GM12864 (cell line): ENCODE data around the gene SYT1.
"Not testable (repeated sequence)": the region's sequence is repeated elsewhere in the genome, so short reads cannot be mapped to it uniquely, and the experiment has no call there.

Experiments
- DNase-seq: peaks from one replicate; pipeline ENCODE4 v3.0.0-alpha.2; 2011; ENCODE audit warnings: low read depth
- H3K4me3 ChIP-seq: 2 replicates; pipeline ENCODE4 v1.5.1; 2011; ENCODE audit warnings: mild to moderate bottlenecking, low read depth, low read length, control low read depth
- TF ChIP-seq, protein P1 (sequence below): IDR thresholded peaks from 2 replicates; pipeline ENCODE4 v1.5.1; 2011; ENCODE audit warnings: low read depth, mild to moderate bottlenecking, moderate library complexity, low read length, control low read depth, inconsistent platforms; ENCODE audit errors: missing control alignments

SYT1 gene

DNA sequence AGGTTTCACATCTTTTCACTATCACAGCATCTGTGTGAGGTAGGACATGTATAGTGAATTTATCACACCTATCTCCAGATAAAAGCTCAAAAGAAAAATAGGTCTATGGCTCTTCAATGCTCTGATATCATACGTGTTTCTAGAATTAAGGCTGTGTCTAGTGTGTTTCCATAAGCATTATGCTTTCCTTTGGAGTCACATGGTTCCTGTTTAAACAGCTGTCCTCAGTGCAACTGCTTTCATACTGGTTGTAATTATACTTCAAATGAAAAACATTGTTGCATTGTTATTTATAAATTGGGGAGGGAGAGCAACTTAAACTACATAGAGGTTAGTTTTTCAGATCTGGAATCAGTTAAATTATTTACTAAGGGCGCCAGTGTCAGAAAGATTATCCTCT lies 151.6 kb downstream of the SYT1 start:
- TF ChIP-seq, protein P1, sequence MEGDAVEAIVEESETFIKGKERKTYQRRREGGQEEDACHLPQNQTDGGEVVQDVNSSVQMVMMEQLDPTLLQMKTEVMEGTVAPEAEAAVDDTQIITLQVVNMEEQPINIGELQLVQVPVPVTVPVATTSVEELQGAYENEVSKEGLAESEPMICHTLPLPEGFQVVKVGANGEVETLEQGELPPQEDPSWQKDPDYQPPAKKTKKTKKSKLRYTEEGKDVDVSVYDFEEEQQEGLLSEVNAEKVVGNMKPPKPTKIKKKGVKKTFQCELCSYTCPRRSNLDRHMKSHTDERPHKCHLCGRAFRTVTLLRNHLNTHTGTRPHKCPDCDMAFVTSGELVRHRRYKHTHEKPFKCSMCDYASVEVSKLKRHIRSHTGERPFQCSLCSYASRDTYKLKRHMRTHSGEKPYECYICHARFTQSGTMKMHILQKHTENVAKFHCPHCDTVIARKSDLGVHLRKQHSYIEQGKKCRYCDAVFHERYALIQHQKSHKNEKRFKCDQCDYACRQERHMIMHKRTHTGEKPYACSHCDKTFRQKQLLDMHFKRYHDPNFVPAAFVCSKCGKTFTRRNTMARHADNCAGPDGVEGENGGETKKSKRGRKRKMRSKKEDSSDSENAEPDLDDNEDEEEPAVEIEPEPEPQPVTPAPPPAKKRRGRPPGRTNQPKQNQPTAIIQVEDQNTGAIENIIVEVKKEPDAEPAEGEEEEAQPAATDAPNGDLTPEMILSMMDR = no peak
- no peak overlapping the region for H3K4me3 ChIP-seq
- DNase-seq = no peak

- no peak for DNase-seq
- TF ChIP-seq, protein P1 = no peak
- no peak overlapping the region for H3K4me3 ChIP-seq
Measured at GRCh38 chr12:79019672-79020071, 155.1 kb downstream of the SYT1 start.

- TF ChIP-seq, protein P1 = no peak
- H3K4me3 ChIP-seq = no peak overlapping the region
- DNase-seq = no peak
Measured at GRCh38 chr12:79020106-79020505, 155.5 kb downstream of the SYT1 start.

DNA sequence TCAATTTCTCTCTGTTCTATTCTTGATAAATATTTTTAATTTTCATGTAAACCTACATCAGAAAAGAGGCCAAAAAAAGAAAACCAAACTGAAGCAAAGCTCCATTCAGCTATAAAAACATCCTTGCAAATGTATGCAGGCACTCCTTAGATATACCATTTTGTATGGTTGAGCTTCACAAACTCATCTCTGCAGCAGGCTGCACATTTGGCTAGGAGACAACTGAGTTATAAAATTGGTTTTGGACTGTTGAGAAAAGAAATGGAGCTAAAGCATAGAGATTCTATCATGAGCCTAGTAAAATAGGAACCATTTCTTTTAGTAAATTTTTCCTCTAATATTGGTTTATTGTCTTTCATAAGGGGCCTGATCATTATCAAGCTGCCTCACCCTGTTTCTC lies 156.4 kb downstream of the SYT1 start:
- TF ChIP-seq, protein P1 = no peak
- DNase-seq = no peak
- no peak overlapping the region for H3K4me3 ChIP-seq

DNA sequence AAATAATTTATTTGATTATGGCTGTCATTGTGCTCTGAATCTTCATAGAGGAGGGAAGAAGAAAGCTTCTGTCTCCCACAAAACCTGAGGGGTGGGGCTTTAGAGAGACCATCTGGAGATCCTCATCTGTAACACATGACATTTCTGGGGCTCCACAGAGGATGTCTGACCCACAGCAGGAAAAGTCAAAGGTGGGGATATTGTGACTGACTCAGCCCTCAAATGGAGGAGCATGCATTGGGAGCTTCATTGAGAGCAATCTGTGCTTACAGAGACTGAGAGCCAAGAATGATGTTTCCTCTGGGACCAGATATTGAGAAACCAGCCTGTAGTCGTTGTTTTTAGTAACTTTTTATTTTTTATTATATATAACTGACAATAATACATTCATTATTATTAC lies 158.7 kb downstream of the SYT1 start:
- no peak overlapping the region for H3K4me3 ChIP-seq
- DNase-seq = no peak
- TF ChIP-seq, protein P1 = no peak

- no peak for DNase-seq
- no peak overlapping the region for H3K4me3 ChIP-seq
- TF ChIP-seq, protein P1 = no peak
Measured at GRCh38 chr12:79023784-79024183, 159.2 kb downstream of the SYT1 start.

- TF ChIP-seq, protein P1 = no peak
- DNase-seq = no peak
- no peak overlapping the region for H3K4me3 ChIP-seq
Measured at GRCh38 chr12:79033788-79034187, 169.2 kb downstream of the SYT1 start.

- DNase-seq, H3K4me3 ChIP-seq: not testable (repeated sequence)
Measured at GRCh38 chr12:79044748-79045147, 180.2 kb downstream of the SYT1 start.

DNA sequence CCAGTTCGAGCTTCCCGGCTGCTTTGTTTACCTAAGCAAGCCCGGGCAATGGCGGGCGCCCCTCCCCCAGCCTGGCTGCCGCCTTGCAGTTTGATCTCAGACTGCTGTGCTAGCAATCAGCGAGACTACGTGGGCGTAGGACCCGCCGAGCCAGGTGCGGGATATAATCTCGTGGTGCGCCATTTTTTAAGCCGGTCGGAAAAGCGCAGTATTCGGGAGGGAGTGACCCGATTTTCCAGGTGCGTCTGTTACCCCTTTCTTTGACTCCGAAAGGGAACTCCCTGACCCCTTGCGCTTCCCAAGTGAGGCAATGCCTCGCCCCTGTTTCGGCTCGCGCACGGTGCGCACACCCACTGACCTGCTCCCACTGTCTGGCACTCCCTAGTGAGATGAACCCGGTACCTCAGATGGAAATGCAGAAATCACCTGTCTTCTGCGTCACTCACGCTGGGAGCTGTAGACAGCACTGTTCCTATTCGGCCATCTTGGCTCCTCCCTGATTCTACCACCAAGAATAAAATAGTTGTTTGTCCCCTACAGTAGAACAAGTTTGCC lies 180.7 kb downstream of the SYT1 start:
- DNase-seq, H3K4me3 ChIP-seq: not testable (repeated sequence)
